Placental pericyte (primary cell): ENCODE measurements around the gene PASK. TPM values are rescaled to one million over a fixed set of nuclear protein-coding genes. Genes with fewer than 3 reads are reported as not detected.

Experiments used
- small RNA-seq: library from RNA; depleted of rRNA; stranded (forward); fragments of <200 nt; gene quantifications from one replicate; pipeline ENCODE3, GENCODE V24; 2012; ENCODE audit warnings: low replicate concordance
- total RNA-seq: library from RNA; depleted of rRNA; stranded (reverse); fragments of >200 nt; gene quantifications from 2 replicates; pipeline ENCODE4 v1.2.3, GENCODE V29; 2012

The PASK gene
- total RNA-seq: 1.3 and 7.2 TPM in 2 replicates

GRCh38 chr2:241148891-241149674, at the start of gene PASK:
TSS of gene PASK (minus strand) at chr2:241149472. CDS start at chr2:241143032, 6,440 bp downstream.

GRCh38 chr2:241188361-241189092, 39.3 kb upstream of the PASK start, which contains the start of gene ANO7:
TSS of gene ANO7 (plus strand) at chr2:241188677. CDS start at chr2:241190064, 1,387 bp downstream.

GRCh38 chr2:241149925-241150659, 820 bp upstream of the PASK start, which contains the start of gene PPP1R7:
TSS of gene PPP1R7 (plus strand) at chr2:241150467. CDS start at chr2:241150496, 29 bp downstream.

GRCh38 chr2:241102239-241102803, 47.0 kb downstream of the PASK start, which contains the start of gene MTERF4:
TSS of gene MTERF4 (minus strand) at chr2:241102287. CDS start at chr2:241102273, 14 bp downstream.

Small RNAs within 50 kb of the gene (small RNA-seq; reads per million reads assigned to genes)
- not detected for gene AC005237.2

Other genes with a start within 250 kb of the PASK start
- not detected in 2 replicates for gene CROCC2, start 243.1 kb downstream of the PASK start, total RNA-seq
- 2.2 and 16.6 TPM in 2 replicates for gene SNED1, start 150.9 kb downstream of the PASK start, total RNA-seq
- gene MTERF4, start 47.2 kb downstream of the PASK start, total RNA-seq: 21.4 and 32.8 TPM in 2 replicates
- gene PPP1R7, start 995 bp upstream of the PASK start, total RNA-seq: 54.7 and 60.1 TPM in 2 replicates
- gene ANO7, start 39.2 kb upstream of the PASK start, total RNA-seq: 0.22 and 1.7 TPM in 2 replicates
- 844 and 1,772 TPM in 2 replicates for gene HDLBP, start 166.2 kb upstream of the PASK start, total RNA-seq
- gene SEPTIN2, start 166.5 kb upstream of the PASK start, total RNA-seq: 339 and 470 TPM in 2 replicates
- gene FARP2, start 206.8 kb upstream of the PASK start, total RNA-seq: 24.5 and 41.7 TPM in 2 replicates